Spleen (tissue), 11 donors: ENCODE results near the gene ANKRD10. TPM values are rescaled to one million over a fixed set of nuclear protein-coding genes. Genes with fewer than 3 reads are reported as not detected.

Experiments
- DNase-seq: peaks from one replicate; pipeline ENCODE4 v3.0.0-alpha.2; 2020
- H3K27ac ChIP-seq, 8 donors: fragments of 200-600 bp; sonication (generic) in 7 of 8; 1 replicate in 4 of 8; 2 replicates in 4 of 8; pipeline versions ENCODE4 v1.5.0 to v1.8.0; 2016 to 2021; ENCODE audit warnings: inconsistent platforms in 4 of 8, mild to moderate bottlenecking in 4 of 8, moderate library complexity in 1 of 8
- H3K27me3 ChIP-seq, 7 donors: fragments of 200-600 bp; sonication (generic) in 6 of 7; replicated peaks in 1 of 7; 1 replicate in 4 of 7; 2 replicates in 3 of 7; pipeline versions ENCODE4 v1.5.0 to v1.8.0; 2016 to 2021; ENCODE audit warnings: inconsistent platforms in 3 of 7, mild to moderate bottlenecking in 1 of 7
- H3K36me3 ChIP-seq, 6 donors: fragments of 200-600 bp; sonication (generic) in 5 of 6; 1 replicate in 4 of 6; 2 replicates in 2 of 6; pipeline versions ENCODE4 v1.5.0 to v1.8.0; 2016 to 2021; ENCODE audit warnings: inconsistent platforms in 2 of 6
- H3K4me1 ChIP-seq, 6 donors: fragments of 200-600 bp; sonication (generic) in 5 of 6; 1 replicate in 3 of 6; 2 replicates in 3 of 6; pipeline versions ENCODE4 v1.5.0 to v1.8.0; 2016 to 2021; ENCODE audit warnings: inconsistent platforms in 3 of 6
- H3K4me3 ChIP-seq, 8 donors: fragments of 200-600 bp; sonication (generic) in 7 of 8; 1 replicate in 4 of 8; 2 replicates in 4 of 8; pipeline versions ENCODE4 v1.5.0 to v1.8.0; 2016 to 2021; ENCODE audit warnings: inconsistent platforms in 4 of 8, mild to moderate bottlenecking in 4 of 8, moderate library complexity in 2 of 8
- H3K9me3 ChIP-seq, 8 donors: fragments of 200-600 bp; sonication (generic) in 7 of 8; 1 replicate in 4 of 8; 2 replicates in 4 of 8; pipeline versions ENCODE4 v1.5.0 to v1.8.0; 2016 to 2021; ENCODE audit warnings: inconsistent platforms in 4 of 8
- CTCF ChIP-seq, 11 experiments: fragments of 200-600 bp in 7 of 11; fragments of 450-650 bp in 4 of 11; sonication (generic) in 4 of 11; IDR thresholded peaks in 8 of 11; conservative IDR thresholded peaks in 3 of 11; 1 replicate in 7 of 11; 2 replicates in 4 of 11; pipeline versions ENCODE4 v1.4.0 to v1.8.0; 2016 to 2021; ENCODE audit warnings: antibody characterized with exemption in 11 of 11, inconsistent platforms in 4 of 11, mild to moderate bottlenecking in 1 of 11
- POLR2A ChIP-seq, 3 donors: fragments of 450-650 bp; IDR thresholded peaks; one replicate each; pipeline ENCODE4 v1.5.1; 2017; ENCODE audit warnings: antibody characterized with exemption in 3 of 3, mild to moderate bottlenecking in 1 of 3
- POLR2AphosphoS5 ChIP-seq, 3 donors: sonication (generic); formaldehyde crosslinking; IDR thresholded peaks; one replicate each; pipeline ENCODE4 v1.5.1; 2017; ENCODE audit warnings: antibody characterized with exemption in 3 of 3
- WGBS, 5 donors: extraction: QIAGEN DNeasy Blood & Tissue Kit in 3 of 5; methylation state at CpG; one replicate each; pipeline versions ENCODE4 v1.1.5 to v1.1.7; 2013 to 2018; 5-methylcytosine and 5-hydroxymethylcytosine counted together
- intact Hi-C: fragments of 100-400 bp; cut with DNase I; formaldehyde crosslinking; loops from one replicate; pipeline ENCODE4 v1.15.0; 2023; ENCODE audit warnings: low total_unique reads
- polyA plus RNA-seq, 3 donors: library from polyadenylated mRNA; stranded (reverse); fragments of 200-250 nt; gene quantifications; one replicate each; pipeline ENCODE4 v1.2.1, GENCODE V29; 2013
- total RNA-seq, 7 donors: library from RNA; depleted of rRNA in 3 of 7; stranded (reverse); fragments of >200 nt in 3 of 7; fragmentation: NEBNext Ultra II Directional in 4 of 7; extraction: Animal tissue kit (Norgen Biotek cat#: 25700) in 4 of 7; gene quantifications; one replicate each; pipeline versions ENCODE4 v1.1.0 to v1.2.1, GENCODE V29; 2016 to 2021
- donor health status: healthy with polysubstance abuse.
- donor health status: DM: no; HTN: no; CAD: no; lungs with moderate emphysema.
- donor health status: DM: no; HTN: no; CAD: no.
- donor health status: Bipolar disorder and iron deficiency.
- donor health status: healthy.
- donor health status: DM: no; HTN: no; CAD: no.
- donor health status: DM: yes; HTN: yes; CAD: no.

ANKRD10 gene
- total and polyA plus RNA-seq, 10 donors, result 122 to 253 (median 183) TPM

- H3K9me3 ChIP-seq, result peaks cover 0 to 2% (median 0%) of the 10 kb centered on the region in 8 donors
- no peak for DNase-seq
- no peak overlapping the region for H3K4me3 ChIP-seq
- 70 to 94% (median 92%) methylated on average over 2 of the region's 2 CpGs for WGBS, 5 donors
- H3K27ac ChIP-seq, result no peak overlapping the region
- intact Hi-C loops, result no loop called here
- H3K36me3 ChIP-seq, result no peaks in the 10 kb centered on the region
- no peaks in the 10 kb centered on the region for H3K4me1 ChIP-seq
- peaks cover 0 to 7% (median 0%) of the 10 kb centered on the region in 7 donors for H3K27me3 ChIP-seq
- TF ChIP-seq POLR2AphosphoS5 (IDR thresholded peaks at IDR 0.05), result no peak
- no peak for TF ChIP-seq CTCF (IDR thresholded peaks at IDR 0.05 in 8 of 11, conservative IDR thresholded peaks at IDR 0.05 in 3 of 11)
- TF ChIP-seq POLR2A (IDR thresholded peaks at IDR 0.05), result no peak
Measured at GRCh38 chr13:110836605-110836903, 78.3 kb downstream of the ANKRD10 start.

GRCh38 chr13:110835721-110836604 lies 78.9 kb downstream of the ANKRD10 start:
- WGBS, 5 donors, result 62 to 69% (median 66%) methylated on average over 7 of the region's 7 CpGs
- TF ChIP-seq POLR2A (IDR thresholded peaks at IDR 0.05), result no peak
- no peak for TF ChIP-seq CTCF (IDR thresholded peaks at IDR 0.05 in 8 of 11, conservative IDR thresholded peaks at IDR 0.05 in 3 of 11)
- TF ChIP-seq POLR2AphosphoS5 (IDR thresholded peaks at IDR 0.05), result no peak
- no peak overlapping the region for H3K4me3 ChIP-seq
- H3K27ac ChIP-seq, result no peak overlapping the region
- peaks cover 0 to 10% (median 0%) of the 10 kb centered on the region in 7 donors for H3K27me3 ChIP-seq
- H3K36me3 ChIP-seq, result no peaks in the 10 kb centered on the region
- H3K4me1 ChIP-seq, result peaks cover 0 to 5% (median 0%) of the 10 kb centered on the region in 6 donors
- H3K9me3 ChIP-seq, result no peaks in the 10 kb centered on the region
- DNase-seq, result no peak
- intact Hi-C loops, result no loop called here

GRCh38 chr13:110834572-110834971 lies 80.3 kb downstream of the ANKRD10 start:
- Histone ChIP-seq H3K36me3 (no peaks in the 10 kb centered on the region), H3K4me1 (peaks cover 0 to 10% (median 0%) of the 10 kb centered on the region in 6 donors), H3K27ac (no peak overlapping the region), H3K4me3 (no peak overlapping the region), H3K9me3 (no peaks in the 10 kb centered on the region), H3K27me3 (peaks cover 0 to 20% (median 0%) of the 10 kb centered on the region in 7 donors)
- DNase-seq, result no peak
- intact Hi-C loops, result no loop called here
- TF ChIP-seq POLR2AphosphoS5 (IDR thresholded peaks at IDR 0.05), result no peak
- 77 to 88% (median 84%) methylated on average over 6 to 7 of the region's 7 CpGs for WGBS, 5 donors

GRCh38 chr13:110832531-110832930 lies 82.3 kb downstream of the ANKRD10 start:
- Histone ChIP-seq H3K4me1 (peaks cover 0 to 10% (median 0%) of the 10 kb centered on the region in 6 donors), H3K27ac (no peak overlapping the region), H3K4me3 (no peak overlapping the region), H3K27me3 (peaks cover 0 to 20% (median 0%) of the 10 kb centered on the region in 7 donors), H3K9me3 (no peaks in the 10 kb centered on the region), H3K36me3 (no peaks in the 10 kb centered on the region)
- no peak for DNase-seq
- intact Hi-C loops, result no loop called here
- 72 to 87% (median 79%) methylated on average over 7 to 10 of the region's 10 CpGs for WGBS, 5 donors
- TF ChIP-seq POLR2A (IDR thresholded peaks at IDR 0.05), result no peak
- no peak for TF ChIP-seq CTCF (IDR thresholded peaks at IDR 0.05 in 8 of 11, conservative IDR thresholded peaks at IDR 0.05 in 3 of 11)
- TF ChIP-seq POLR2AphosphoS5 (IDR thresholded peaks at IDR 0.05), result no peak
